Cerebellar nuclear complex (tissue), 1 donor: ENCODE results near the gene C1orf87.

Experiments
- DNase-seq, 2 experiments: peaks; one replicate each; lab custom pipeline; 2025; lab: John Stamatoyannopoulos, UW

The C1orf87 gene

GRCh38 chr1:60063561-60063960, 10.0 kb downstream of the C1orf87 start:
- DNase-seq = no peak

GRCh38 chr1:60059468-60059867, 14.1 kb downstream of the C1orf87 start:
- DNase-seq = no peak

GRCh38 chr1:60055336-60055735, 18.2 kb downstream of the C1orf87 start:
- DNase-seq = no peak

GRCh38 chr1:60054374-60054773, 19.2 kb downstream of the C1orf87 start:
- DNase-seq = no peak

GRCh38 chr1:60052601-60053000, 21.0 kb downstream of the C1orf87 start:
- no peak for DNase-seq

- no peak for DNase-seq
These were observed 22.4 kb downstream of the C1orf87 start for GRCh38 chr1:60051191-60051590.

GRCh38 chr1:60049188-60049587, 24.4 kb downstream of the C1orf87 start:
- no peak for DNase-seq

- DNase-seq = no peak
These were observed 28.7 kb downstream of the C1orf87 start for GRCh38 chr1:60044881-60045280.

- DNase-seq = no peak
These were observed 31.8 kb downstream of the C1orf87 start for GRCh38 chr1:60041783-60042182.

- DNase-seq = no peak
These were observed 35.9 kb downstream of the C1orf87 start for GRCh38 chr1:60037669-60038068.

- DNase-seq = no peak
These were observed 36.6 kb downstream of the C1orf87 start for GRCh38 chr1:60036856-60037460.

- DNase-seq = no peak
These were observed 37.6 kb downstream of the C1orf87 start for GRCh38 chr1:60035921-60036320.

- no peak for DNase-seq
These were observed 38.6 kb downstream of the C1orf87 start for GRCh38 chr1:60034999-60035398.

- no peak for DNase-seq
These were observed 40.5 kb downstream of the C1orf87 start for GRCh38 chr1:60033066-60033465.

- DNase-seq = no peak
These were observed 42.4 kb downstream of the C1orf87 start for GRCh38 chr1:60031146-60031545.

GRCh38 chr1:60025552-60025951, 48.0 kb downstream of the C1orf87 start:
- DNase-seq = no peak

GRCh38 chr1:60017508-60018205, 55.9 kb downstream of the C1orf87 start:
- DNase-seq = no peak

- DNase-seq = no peak
These were observed 62.9 kb downstream of the C1orf87 start for GRCh38 chr1:60010690-60011089.

GRCh38 chr1:60008500-60008899, 65.1 kb downstream of the C1orf87 start:
- no peak for DNase-seq

- DNase-seq = no peak
These were observed 72.9 kb downstream of the C1orf87 start for GRCh38 chr1:60000625-60001024.

- DNase-seq = no peak
These were observed 73.8 kb downstream of the C1orf87 start for GRCh38 chr1:59999746-60000145.

GRCh38 chr1:59999006-59999405, 74.6 kb downstream of the C1orf87 start:
- no peak for DNase-seq

- DNase-seq = no peak
These were observed 76.0 kb downstream of the C1orf87 start for GRCh38 chr1:59997479-59998115.
